Lung microvascular endothelial cell (primary cell): ENCODE measurements around the gene SMU1. TPM values are rescaled to one million over a fixed set of nuclear protein-coding genes. Genes with fewer than 3 reads are reported as not detected.
"Not testable (repeated sequence)": the region's sequence is repeated elsewhere in the genome, so short reads cannot be mapped to it uniquely, and the experiment has no call there.

Source experiments
- DNase-seq, 2 donors: peaks; one replicate each; pipeline versions ENCODE4 v3.0.0 to v3.0.0-alpha.2; 2010; ENCODE audit warnings: low read depth in 2 of 2
- total RNA-seq: library from RNA; depleted of rRNA; stranded (reverse); fragments of >200 nt; gene quantifications from 2 replicates; pipeline ENCODE4 v1.2.1, GENCODE V29; 2014

Gene SMU1
- total RNA-seq, 1 donor from 2014 or later, result 32.1 TPM

GRCh38 chr9:33105959-33106358, 29.5 kb upstream of the SMU1 start:
- DNase-seq, result no peak

DNA sequence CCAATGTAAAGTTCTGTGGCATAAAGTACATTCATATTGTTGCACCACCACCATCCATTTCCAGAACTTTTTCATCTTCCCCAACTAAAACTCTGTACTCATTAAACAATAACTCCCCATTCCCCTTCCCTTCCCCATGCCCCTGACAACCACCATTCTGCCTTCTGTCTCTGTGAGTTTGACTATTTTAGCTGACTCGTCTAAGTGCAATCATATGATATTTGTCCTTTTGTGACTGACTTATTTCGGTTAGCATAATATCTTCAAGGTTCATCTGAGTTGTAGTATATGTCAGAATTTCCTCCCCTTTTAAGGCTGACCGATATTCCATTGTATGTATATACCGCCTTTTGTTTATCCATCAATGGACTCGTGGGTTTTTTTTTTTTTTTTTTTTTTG, 29.0 kb upstream of the SMU1 start:
- no peak for DNase-seq

- DNase-seq, result no peak
Observed at GRCh38 chr9:33104401-33104800, 27.9 kb upstream of the SMU1 start.

DNA sequence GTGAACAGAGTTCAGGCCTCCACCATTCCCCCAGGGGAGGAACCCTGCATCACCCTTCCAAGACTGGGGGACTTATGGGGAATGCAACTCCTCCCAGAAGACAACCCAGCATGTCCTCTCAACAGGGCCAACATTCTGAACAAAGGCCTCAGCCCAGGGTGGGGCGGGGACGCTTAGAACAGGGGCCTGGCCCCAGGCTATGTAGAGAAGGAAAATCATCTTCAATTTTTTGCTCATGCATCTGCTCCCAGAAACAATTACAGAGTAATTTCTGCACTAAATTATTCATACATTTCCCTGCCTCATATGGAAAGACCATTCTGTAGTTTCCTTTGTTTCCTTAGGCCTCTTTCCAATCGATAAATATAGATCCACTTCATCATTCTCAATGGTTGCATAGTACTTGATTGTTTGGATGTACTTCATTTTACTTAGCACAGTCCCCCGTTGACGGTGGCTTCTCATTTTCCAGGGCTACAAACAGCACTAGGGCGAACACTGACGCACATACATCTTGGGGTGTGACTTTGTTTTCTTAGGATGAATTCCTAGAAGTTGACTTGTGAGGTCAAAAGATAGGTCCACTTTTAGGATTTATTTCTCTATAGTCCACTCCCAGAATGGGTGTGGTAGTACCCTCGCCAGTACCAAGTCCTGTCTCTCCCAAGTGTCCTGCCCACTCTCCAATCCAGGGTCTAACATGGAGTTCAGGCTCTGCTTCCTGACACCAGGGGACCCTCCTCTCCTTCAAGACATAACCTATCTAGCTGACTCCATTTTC, 27.2 kb upstream of the SMU1 start:
- DNase-seq, result no peak

- DNase-seq, result no peak
Observed at GRCh38 chr9:33102551-33103210, 26.2 kb upstream of the SMU1 start.

DNA sequence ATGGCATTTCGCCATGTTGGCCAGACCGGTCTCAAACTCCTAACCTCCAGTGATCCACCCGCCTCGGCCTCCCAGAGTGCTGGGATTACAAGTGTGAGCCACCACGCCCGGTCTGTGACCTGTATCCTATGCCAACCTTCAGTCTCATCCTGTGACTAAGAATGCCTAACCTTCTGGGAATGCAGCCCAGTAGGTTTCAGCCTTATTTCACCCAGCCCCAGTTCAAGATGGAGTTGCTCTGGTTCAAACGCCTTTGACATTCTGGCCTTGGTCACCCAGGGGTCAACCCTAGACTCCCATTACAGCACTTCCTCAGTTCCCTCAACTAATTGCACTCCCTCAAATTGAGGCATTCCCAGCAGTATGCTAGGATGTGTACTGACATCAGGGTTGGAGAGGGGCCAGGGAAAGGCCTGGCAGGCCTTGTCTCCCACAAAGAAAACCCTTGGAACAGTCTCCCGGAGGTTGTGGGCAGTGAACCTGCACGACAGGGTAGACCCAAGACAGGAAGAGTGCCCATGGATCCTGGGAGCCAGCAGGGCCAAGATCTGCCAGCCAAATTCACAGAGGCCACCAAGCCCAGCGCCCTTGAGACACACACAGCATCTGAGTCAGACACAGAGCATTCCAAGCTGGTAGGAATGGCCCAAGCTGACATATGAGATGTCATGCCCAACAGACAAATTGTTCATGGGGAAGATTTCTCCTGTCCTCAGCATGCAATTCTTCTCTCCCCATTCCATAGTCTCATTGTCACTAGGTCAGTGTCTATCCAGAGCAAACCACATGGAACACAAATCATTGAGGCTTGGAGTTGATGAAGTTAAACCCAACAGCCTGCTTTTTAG, 24.9 kb upstream of the SMU1 start:
- peak; percentile 19 to 40 for DNase-seq

- DNase-seq, result no peak
Observed at GRCh38 chr9:33099754-33100153, 23.3 kb upstream of the SMU1 start.

GRCh38 chr9:33097192-33097591, 20.7 kb upstream of the SMU1 start:
- DNase-seq, result no peak

DNA sequence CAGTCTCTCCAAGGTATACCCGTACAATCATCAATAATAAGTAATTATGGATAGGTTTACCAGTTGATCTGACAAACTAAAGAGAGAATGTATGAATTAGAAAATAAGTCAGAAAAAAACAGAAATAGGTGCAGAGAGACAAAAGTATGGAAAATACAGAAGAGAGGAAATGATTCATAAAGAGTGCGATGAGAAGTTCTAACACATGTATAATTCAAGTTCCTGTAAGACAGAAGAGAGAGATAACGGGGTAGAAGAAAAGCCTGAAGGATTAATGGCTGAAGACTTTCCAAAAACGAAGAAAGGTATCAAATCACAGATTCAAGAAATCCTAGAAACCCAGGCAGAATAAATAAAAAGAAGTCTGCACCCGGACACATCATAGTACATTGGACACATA, 16.2 kb upstream of the SMU1 start:
- no peak for DNase-seq

DNA sequence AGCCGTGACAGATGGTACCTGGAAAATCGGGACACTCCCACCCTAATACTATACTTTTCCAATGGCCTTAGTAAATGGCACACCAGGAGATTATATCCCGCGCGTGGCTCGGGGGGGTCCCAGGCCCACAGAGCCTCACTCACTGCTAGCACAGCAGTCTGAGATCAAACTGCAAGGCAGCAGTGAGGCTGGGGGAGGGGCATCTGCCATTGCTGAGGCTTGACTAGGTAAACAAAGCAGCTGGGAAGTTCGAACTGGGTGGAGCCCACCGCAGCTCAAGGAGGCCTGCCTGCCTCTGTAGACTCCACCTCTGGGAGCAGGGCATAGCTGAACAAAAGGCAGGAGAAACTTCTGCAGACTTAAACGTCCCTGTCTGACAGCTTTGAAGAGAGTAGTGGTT, 9.2 kb upstream of the SMU1 start:
- not testable (repeated sequence) for DNase-seq

- peak; percentile 56 to 60 for DNase-seq
Observed at GRCh38 chr9:33082538-33083326, 6.3 kb upstream of the SMU1 start.

DNA sequence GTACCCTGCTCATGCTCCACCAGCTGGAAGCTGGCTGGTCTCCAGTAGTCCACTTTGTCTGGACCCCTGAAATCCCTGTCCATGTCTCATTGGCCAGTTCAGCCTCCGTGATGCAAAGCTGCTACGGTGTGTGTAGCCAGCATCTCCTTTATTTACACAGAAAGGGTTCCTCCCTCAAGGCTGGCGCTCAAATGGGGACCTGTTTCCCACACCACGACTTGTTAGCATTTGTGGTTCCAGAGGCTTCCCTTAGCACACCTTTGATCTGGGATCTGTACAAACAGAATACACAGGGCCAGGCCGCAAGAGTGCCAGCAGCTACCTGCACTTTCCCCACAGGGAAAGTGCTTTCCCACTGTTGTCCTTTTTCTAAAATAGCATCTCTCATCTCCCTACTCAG, 5.7 kb upstream of the SMU1 start:
- no peak for DNase-seq

- DNase-seq, result peak; percentile 91 to 94
Observed at GRCh38 chr9:33081128-33081851, 4.8 kb upstream of the SMU1 start.

DNA sequence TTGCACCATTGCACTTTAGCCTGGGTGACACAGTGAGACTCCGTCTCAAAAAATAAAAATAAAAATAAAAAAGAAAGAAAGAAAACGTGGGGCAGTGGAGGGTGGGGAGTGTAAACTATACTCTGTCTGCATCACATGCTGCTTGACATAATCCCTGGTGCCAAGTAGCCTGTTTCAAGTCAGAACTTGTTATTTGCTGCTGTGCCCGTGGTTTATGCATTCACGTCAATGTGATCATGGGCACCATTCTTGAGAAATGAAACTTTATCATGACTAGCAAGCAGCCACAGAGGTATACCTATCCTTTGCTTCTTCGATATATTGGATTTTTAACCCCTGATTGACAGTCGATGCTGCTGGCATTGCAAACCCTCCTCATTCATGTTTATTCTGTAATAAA, 4.1 kb upstream of the SMU1 start:
- no peak for DNase-seq

DNA sequence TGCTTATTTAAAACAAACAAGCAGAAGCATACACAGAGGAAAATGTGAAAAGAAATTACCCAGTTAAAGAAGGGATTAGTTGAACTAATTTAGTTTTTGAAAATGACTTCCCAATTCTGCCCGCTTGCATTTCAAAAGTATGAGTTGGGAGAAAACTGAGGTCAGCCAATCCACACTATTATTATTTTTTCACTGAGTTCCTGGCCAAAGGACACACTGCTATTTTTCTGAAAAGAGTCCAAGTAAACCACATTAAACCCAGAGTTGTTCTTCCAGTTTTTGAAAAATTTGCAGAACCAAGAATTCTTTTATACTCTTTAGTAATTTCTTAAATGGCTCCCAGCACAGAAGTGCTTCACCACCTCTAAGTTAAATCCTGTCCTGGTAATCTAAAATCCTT, 7.5 kb downstream of the SMU1 start:
- DNase-seq, result no peak

GRCh38 chr9:33065157-33066076, 11.1 kb downstream of the SMU1 start:
- no peak for DNase-seq

GRCh38 chr9:33051144-33051543, 25.3 kb downstream of the SMU1 start:
- no peak for DNase-seq

DNA sequence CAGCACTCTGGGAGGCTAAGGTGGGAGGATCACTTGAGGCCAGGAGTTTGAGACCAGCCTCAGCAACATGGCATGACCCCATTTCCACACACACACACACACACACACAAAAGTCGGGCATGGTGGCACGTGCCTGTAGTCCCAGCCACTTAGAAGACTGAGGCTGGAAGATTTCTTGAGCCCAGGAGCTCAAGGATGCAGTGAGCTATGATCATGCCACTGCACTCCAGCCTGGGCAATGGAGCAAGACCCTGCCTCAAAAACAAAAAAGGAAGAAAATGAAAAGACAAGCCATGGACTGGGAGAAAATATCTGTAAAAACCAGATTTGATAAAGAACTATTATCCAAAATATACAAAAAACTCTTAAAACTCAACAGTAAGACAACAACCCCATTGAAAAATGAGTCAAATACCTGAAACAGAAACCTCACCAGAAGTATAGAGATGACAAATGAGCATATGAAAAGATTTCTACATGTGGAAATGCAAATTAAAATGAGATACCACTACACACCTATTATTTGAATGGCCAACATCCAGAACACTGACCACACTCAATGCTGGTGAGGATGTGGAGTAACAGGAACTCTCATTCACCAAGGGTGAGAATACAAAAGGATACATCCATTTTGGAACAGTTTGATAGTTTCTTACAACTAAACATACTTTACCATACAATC, 26.7 kb downstream of the SMU1 start:
- no peak for DNase-seq

GRCh38 chr9:33048054-33048465, 28.4 kb downstream of the SMU1 start:
- no peak for DNase-seq
